Left ventricle myocardium inferior (tissue), 1 donor: ENCODE data around the gene FAM161A. TPM values are rescaled to one million over a fixed set of nuclear protein-coding genes. Genes with fewer than 3 reads are reported as not detected.
A peak's percentile ranks its signal among the peaks of the same experiment; 100 is the strongest.
"Not testable (repeated sequence)": the region's sequence is repeated elsewhere in the genome, so short reads cannot be mapped to it uniquely, and the experiment has no call there.

Source experiments
- DNase-seq: peaks from one replicate; pipeline ENCODE4 v3.0.0-alpha.2; 2020
- H3K27ac ChIP-seq: fragments of 200-600 bp; replicated peaks from 2 replicates; pipeline ENCODE4 v1.8.0; 2021
- H3K27me3 ChIP-seq: fragments of 200-600 bp; 2 replicates; pipeline ENCODE4 v1.8.0; 2021; ENCODE audit warnings: low read depth
- H3K36me3 ChIP-seq: fragments of 200-600 bp; 2 replicates; pipeline ENCODE4 v1.8.0; 2021
- H3K4me1 ChIP-seq: fragments of 200-600 bp; 2 replicates; pipeline ENCODE4 v1.8.0; 2021
- H3K4me3 ChIP-seq: fragments of 200-600 bp; 2 replicates; pipeline ENCODE4 v1.8.0; 2021; ENCODE audit warnings: mild to moderate bottlenecking, moderate library complexity
- H3K9me3 ChIP-seq: fragments of 200-600 bp; replicated peaks from 2 replicates; pipeline ENCODE4 v1.8.0; 2021
- intact Hi-C: fragments of 100-400 bp; cut with micrococcal nuclease; formaldehyde crosslinking; loops from one replicate; pipeline ENCODE4 v1.11.0; 2022
- total RNA-seq: library from RNA; stranded (reverse); fragmentation: NEBNext Ultra II Directional; extraction: Animal tissue kit (Norgen Biotek cat#: 25700); gene quantifications from one replicate; pipeline ENCODE4 v1.2.1, GENCODE V29; 2021
- TF ChIP-seq, protein P1 (sequence below): fragments of 200-600 bp; IDR thresholded peaks from 2 replicates; pipeline ENCODE4 v1.8.0; 2021; ENCODE audit warnings: antibody characterized with exemption, mild to moderate bottlenecking, borderline replicate concordance
- donor health status: DM: no; HTN: yes; CAD: no; lungs with severe emphysema.

FAM161A gene
- total RNA-seq, 1 donor from 2014 or later, result 1.2 TPM

GRCh38 chr2:61887717-61888266 is 33.9 kb upstream of the FAM161A start:
- peaks cover 32% of the 10 kb centered on the region for H3K36me3 ChIP-seq
- H3K4me3 ChIP-seq, result peak overlapping the region; percentile 79
- H3K9me3 ChIP-seq, result no peaks in the 10 kb centered on the region
- intact Hi-C loops, result no loop called here
- no peaks in the 10 kb centered on the region for H3K27me3 ChIP-seq
- no peak for DNase-seq
- TF ChIP-seq, protein P1, sequence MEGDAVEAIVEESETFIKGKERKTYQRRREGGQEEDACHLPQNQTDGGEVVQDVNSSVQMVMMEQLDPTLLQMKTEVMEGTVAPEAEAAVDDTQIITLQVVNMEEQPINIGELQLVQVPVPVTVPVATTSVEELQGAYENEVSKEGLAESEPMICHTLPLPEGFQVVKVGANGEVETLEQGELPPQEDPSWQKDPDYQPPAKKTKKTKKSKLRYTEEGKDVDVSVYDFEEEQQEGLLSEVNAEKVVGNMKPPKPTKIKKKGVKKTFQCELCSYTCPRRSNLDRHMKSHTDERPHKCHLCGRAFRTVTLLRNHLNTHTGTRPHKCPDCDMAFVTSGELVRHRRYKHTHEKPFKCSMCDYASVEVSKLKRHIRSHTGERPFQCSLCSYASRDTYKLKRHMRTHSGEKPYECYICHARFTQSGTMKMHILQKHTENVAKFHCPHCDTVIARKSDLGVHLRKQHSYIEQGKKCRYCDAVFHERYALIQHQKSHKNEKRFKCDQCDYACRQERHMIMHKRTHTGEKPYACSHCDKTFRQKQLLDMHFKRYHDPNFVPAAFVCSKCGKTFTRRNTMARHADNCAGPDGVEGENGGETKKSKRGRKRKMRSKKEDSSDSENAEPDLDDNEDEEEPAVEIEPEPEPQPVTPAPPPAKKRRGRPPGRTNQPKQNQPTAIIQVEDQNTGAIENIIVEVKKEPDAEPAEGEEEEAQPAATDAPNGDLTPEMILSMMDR, result no peak
- peaks cover 41% of the 10 kb centered on the region for H3K4me1 ChIP-seq
- peak overlapping the region; percentile 98 for H3K27ac ChIP-seq

DNA sequence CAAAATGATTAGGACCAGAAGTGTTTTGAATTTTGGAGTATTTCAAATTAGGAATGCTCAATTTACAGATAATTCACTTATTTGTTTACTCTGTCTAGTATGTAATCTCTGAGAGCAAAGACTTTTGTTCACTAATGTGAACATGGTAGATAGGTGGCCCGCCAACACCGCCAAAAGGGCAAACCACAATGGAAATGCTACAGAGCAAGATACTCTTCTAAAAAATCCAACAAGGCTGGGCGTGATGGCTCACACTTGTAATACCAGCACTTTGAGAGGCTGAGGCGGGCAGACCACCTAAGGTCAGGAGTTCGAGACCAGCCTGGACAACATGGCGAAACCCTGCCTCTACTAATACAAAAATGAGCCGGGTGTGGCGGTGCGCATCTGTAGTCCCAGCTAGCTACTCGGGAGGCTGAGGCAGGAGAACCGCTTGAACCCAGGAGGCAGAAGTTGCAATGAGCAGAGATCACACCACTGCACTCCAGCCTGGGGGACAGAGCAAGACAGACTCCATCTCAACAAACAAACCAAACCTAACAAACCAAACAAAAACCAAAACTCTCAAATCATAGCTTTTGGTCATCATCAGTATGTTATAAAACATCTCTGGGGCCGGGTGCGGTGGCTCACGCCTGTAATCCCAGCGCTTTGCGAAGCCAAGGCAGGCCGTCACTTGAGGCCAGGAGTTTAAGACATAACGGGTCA is 32.2 kb upstream of the FAM161A start:
- H3K4me3 ChIP-seq, result peak overlapping the region; percentile 79
- no peak for DNase-seq

GRCh38 chr2:61882850-61883249 is 29.0 kb upstream of the FAM161A start:
- H3K4me1 ChIP-seq, result peaks cover 28% of the 10 kb centered on the region
- H3K4me3 ChIP-seq, result no peak overlapping the region
- peaks cover 81% of the 10 kb centered on the region for H3K36me3 ChIP-seq
- DNase-seq, result no peak
- intact Hi-C loops, result no loop called here
- H3K27me3 ChIP-seq, result no peaks in the 10 kb centered on the region
- no peaks in the 10 kb centered on the region for H3K9me3 ChIP-seq
- no peak overlapping the region for H3K27ac ChIP-seq
- TF ChIP-seq, protein P1, result no peak

More for the DNA sequence above, 32.2 kb upstream of the FAM161A start:
- intact Hi-C loops, result no loop called here
- TF ChIP-seq, protein P1, result no peak
- no peaks in the 10 kb centered on the region for H3K9me3 ChIP-seq
- peaks cover 49% of the 10 kb centered on the region for H3K36me3 ChIP-seq
- H3K27ac ChIP-seq, result no peak overlapping the region
- H3K4me1 ChIP-seq, result peaks cover 41% of the 10 kb centered on the region
- no peaks in the 10 kb centered on the region for H3K27me3 ChIP-seq

DNA sequence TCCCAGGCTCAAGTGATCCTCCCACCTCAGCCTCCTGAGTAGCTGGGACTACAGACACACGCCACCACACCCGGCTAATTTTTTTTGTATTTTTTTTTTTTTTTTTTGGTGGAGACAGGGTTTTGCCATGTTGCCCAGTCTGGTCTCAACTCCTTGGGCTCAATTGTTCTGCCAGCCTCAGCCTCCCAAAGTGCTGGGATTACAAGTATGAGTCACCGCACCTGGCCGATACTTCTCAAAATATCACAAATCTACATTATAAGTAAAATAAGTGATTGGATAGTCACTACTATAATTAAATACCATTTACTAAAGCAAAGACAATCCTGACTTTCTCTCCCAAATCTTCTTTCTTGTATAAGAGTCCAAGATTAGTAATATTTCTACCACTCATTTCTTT is 25.5 kb upstream of the FAM161A start:
- H3K27ac ChIP-seq, H3K9me3 ChIP-seq, H3K4me3 ChIP-seq, intact Hi-C loops, DNase-seq, H3K4me1 ChIP-seq, H3K27me3 ChIP-seq: not testable (repeated sequence)
- H3K36me3 ChIP-seq, result peaks cover 100% of the 10 kb centered on the region

GRCh38 chr2:61878761-61879160 is 24.9 kb upstream of the FAM161A start:
- Histone ChIP-seq H3K27me3 (no peaks in the 10 kb centered on the region), H3K4me3 (no peak overlapping the region), H3K36me3 (peaks cover 100% of the 10 kb centered on the region), H3K4me1 (no peaks in the 10 kb centered on the region), H3K9me3 (no peaks in the 10 kb centered on the region), H3K27ac (no peak overlapping the region)
- intact Hi-C loops, result no loop called here
- no peak for DNase-seq
- TF ChIP-seq, protein P1, result no peak

DNA sequence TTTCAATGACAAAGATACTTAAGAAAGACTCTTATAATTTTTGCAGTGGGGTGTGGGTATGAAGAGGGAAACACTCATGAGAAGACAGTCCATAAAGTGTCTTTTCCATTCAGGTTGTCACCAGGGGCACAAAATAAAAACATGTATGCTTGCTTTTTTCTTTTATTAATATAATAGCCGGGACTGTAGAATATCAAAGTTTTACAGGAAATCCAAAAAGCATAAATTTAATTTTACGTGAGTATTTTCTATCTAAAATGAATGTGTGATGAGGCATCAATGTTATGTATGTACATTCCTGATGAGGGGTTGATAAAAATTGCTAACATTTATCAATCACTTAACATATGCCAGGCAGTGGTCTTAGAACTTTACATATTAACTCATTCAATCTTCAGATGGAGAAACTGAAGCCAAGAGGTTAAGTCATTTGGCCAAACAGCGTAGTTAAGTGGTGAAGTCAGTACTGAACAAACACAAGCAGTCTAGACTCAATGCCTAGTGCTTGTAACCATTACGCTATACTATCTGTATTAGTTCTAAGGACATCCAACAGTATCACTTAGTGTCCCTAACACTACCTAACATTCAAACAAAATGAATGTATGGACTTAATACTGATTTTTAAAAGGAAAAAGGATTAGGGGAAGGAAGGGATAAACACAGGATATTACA is 23.8 kb upstream of the FAM161A start:
- TF ChIP-seq, protein P1, result no peak
- no peaks in the 10 kb centered on the region for H3K27me3 ChIP-seq
- no peaks in the 10 kb centered on the region for H3K4me1 ChIP-seq
- H3K4me3 ChIP-seq, result no peak overlapping the region
- intact Hi-C loops, result no loop called here
- no peak overlapping the region for H3K27ac ChIP-seq
- peaks cover 99% of the 10 kb centered on the region for H3K36me3 ChIP-seq
- H3K9me3 ChIP-seq, result no peaks in the 10 kb centered on the region
- no peak for DNase-seq
